Mesendoderm (in vitro differentiated cells): ENCODE data around the gene IL12A.

Experiments
- DNase-seq: peaks from one replicate; pipeline ENCODE4 v3.0.0; 2013
- H2AK5ac ChIP-seq: 2 replicates; pipeline ENCODE4 v1.6.1; 2013; ENCODE audit warnings: low read length, inconsistent platforms
- H2BK120ac ChIP-seq: 2 replicates; pipeline ENCODE4 v1.6.1; 2013; ENCODE audit warnings: low read depth, mild to moderate bottlenecking, low read length, moderate library complexity, mixed read lengths
- H2BK15ac ChIP-seq: replicated peaks from 2 replicates; pipeline ENCODE4 v1.6.1; 2013; ENCODE audit warnings: low read depth, mild to moderate bottlenecking, moderate library complexity
- H2BK5ac ChIP-seq: 2 replicates; pipeline ENCODE4 v1.6.1; 2013; ENCODE audit warnings: low read length, inconsistent platforms
- H3K18ac ChIP-seq: 2 replicates; pipeline ENCODE4 v1.6.1; 2013; ENCODE audit warnings: mild to moderate bottlenecking, low read length, mixed read lengths
- H3K23ac ChIP-seq: one replicate; pipeline ENCODE4 v1.6.1; 2013; ENCODE audit warnings: low read length
- H3K27ac ChIP-seq: 2 replicates; pipeline ENCODE4 v1.5.1; 2013; ENCODE audit warnings: low read depth, mild to moderate bottlenecking, inconsistent platforms, low read length, moderate library complexity
- H3K27me3 ChIP-seq: 2 replicates; pipeline ENCODE4 v1.6.1; 2013; ENCODE audit warnings: low read length, control low read depth, mild to moderate bottlenecking, inconsistent platforms; ENCODE audit not compliant: insufficient read depth, poor library complexity
- H3K36me3 ChIP-seq: 2 replicates; pipeline ENCODE4 v1.6.1; 2013; ENCODE audit warnings: low read length, inconsistent platforms; ENCODE audit not compliant: control insufficient read depth, insufficient read depth
- H3K4ac ChIP-seq: one replicate; pipeline ENCODE4 v1.6.1; 2013; ENCODE audit warnings: low read depth, mild to moderate bottlenecking, low read length, moderate library complexity
- H3K4me1 ChIP-seq: 2 replicates; pipeline ENCODE4 v1.6.1; 2013; ENCODE audit warnings: low read depth, low read length, inconsistent platforms; ENCODE audit not compliant: control insufficient read depth
- H3K4me2 ChIP-seq: 2 replicates; pipeline ENCODE4 v1.6.1; 2013; ENCODE audit warnings: low read length
- H3K4me3 ChIP-seq: 2 replicates; pipeline ENCODE4 v1.5.1; 2013; ENCODE audit warnings: mild to moderate bottlenecking, low read length
- H3K56ac ChIP-seq: one replicate; pipeline ENCODE4 v1.6.1; 2013; ENCODE audit warnings: low read length
- H3K79me1 ChIP-seq: 2 replicates; pipeline ENCODE4 v1.6.1; 2013; ENCODE audit warnings: low read length, inconsistent platforms
- H3K79me2 ChIP-seq: 2 replicates; pipeline ENCODE4 v1.6.1; 2013; ENCODE audit warnings: mild to moderate bottlenecking, low read length; ENCODE audit not compliant: control insufficient read depth, insufficient read depth
- H3K9ac ChIP-seq: 2 replicates; pipeline ENCODE4 v1.6.1; 2013; ENCODE audit warnings: low read length, inconsistent platforms
- H4K5ac ChIP-seq: one replicate; pipeline ENCODE4 v1.6.1; 2013; ENCODE audit warnings: low read length
- H4K8ac ChIP-seq: one replicate; pipeline ENCODE4 v1.6.1; 2013; ENCODE audit warnings: low read depth, mild to moderate bottlenecking, control low read depth, low read length, moderate library complexity
- WGBS: extraction: QIAGEN DNeasy Blood & Tissue Kit; methylation state at CpG from one replicate; pipeline ENCODE4 v1.1.7; 2013; ENCODE audit warnings: low lambda C conversion rate, missing lambda C conversion rate; ENCODE audit not compliant: insufficient coverage; ENCODE audit errors: extremely low coverage; 5-methylcytosine and 5-hydroxymethylcytosine counted together

Gene IL12A

GRCh38 chr3:159964166-159964973 is 24.3 kb upstream of the IL12A start:
- H2BK5ac ChIP-seq, result no peak overlapping the region
- H4K8ac ChIP-seq, result no peak overlapping the region
- no peaks in the 10 kb centered on the region for H3K27me3 ChIP-seq
- no peak overlapping the region for H3K23ac ChIP-seq
- H3K4me2 ChIP-seq, result no peak overlapping the region
- no peaks in the 10 kb centered on the region for H3K4me1 ChIP-seq
- H3K27ac ChIP-seq, result no peak overlapping the region
- H3K79me2 ChIP-seq, result no peaks in the 10 kb centered on the region
- no peak overlapping the region for H2AK5ac ChIP-seq
- no peak overlapping the region for H3K18ac ChIP-seq
- WGBS, result no CpG with 5 or more reads among the region's 7 CpGs
- no peak overlapping the region for H2BK120ac ChIP-seq
- H3K36me3 ChIP-seq, result no peaks in the 10 kb centered on the region
- H3K4me3 ChIP-seq, result no peak overlapping the region
- no peak for DNase-seq
- no peak overlapping the region for H3K9ac ChIP-seq
- H3K79me1 ChIP-seq, result no peaks in the 10 kb centered on the region
- H3K56ac ChIP-seq, result no peak overlapping the region
- no peak overlapping the region for H4K5ac ChIP-seq
- H3K4ac ChIP-seq, result no peak overlapping the region
- no peak overlapping the region for H2BK15ac ChIP-seq

DNA sequence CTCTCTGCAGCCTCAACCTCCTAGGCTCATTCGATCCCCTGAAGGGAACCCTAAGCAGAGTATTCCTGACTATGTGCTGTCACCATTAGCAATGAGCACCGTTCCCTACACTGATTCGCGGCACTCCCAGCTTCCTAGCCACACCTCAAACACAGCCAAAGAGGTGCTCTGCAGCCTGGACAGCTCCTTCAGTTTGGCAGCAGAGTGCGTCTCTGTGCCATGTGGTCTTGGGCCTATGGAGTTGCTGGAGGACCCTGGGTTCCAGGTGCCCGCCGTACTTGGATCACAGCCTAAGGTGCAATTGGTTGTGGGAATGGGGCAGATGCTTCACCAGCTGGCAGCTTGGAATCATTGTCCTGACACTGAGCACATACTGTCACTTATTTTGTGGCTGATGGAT is 17.3 kb upstream of the IL12A start:
- Histone ChIP-seq H3K4me3 (no peak overlapping the region), H2AK5ac (no peak overlapping the region), H3K4ac (no peak overlapping the region), H3K36me3 (no peaks in the 10 kb centered on the region), H3K4me2 (no peak overlapping the region), H3K18ac (no peak overlapping the region), H3K9ac (no peak overlapping the region), H3K27ac (no peak overlapping the region), H2BK5ac (no peak overlapping the region), H3K27me3 (no peaks in the 10 kb centered on the region), H3K79me1 (no peaks in the 10 kb centered on the region), H4K5ac (no peak overlapping the region), H3K4me1 (no peaks in the 10 kb centered on the region), H3K56ac (no peak overlapping the region), H2BK120ac (no peak overlapping the region), H4K8ac (no peak overlapping the region), H3K23ac (no peak overlapping the region), H3K79me2 (no peaks in the 10 kb centered on the region), H2BK15ac (no peak overlapping the region)
- WGBS, result no CpG with 5 or more reads among the region's 7 CpGs
- DNase-seq, result no peak

GRCh38 chr3:159977295-159977694 is 11.3 kb upstream of the IL12A start:
- no peak for DNase-seq
- H3K27ac ChIP-seq, result no peak overlapping the region
- H3K23ac ChIP-seq, result no peak overlapping the region
- H4K8ac ChIP-seq, result no peak overlapping the region
- H3K79me1 ChIP-seq, result no peaks in the 10 kb centered on the region
- no peak overlapping the region for H2BK5ac ChIP-seq
- H3K36me3 ChIP-seq, result no peaks in the 10 kb centered on the region
- H3K56ac ChIP-seq, result no peak overlapping the region
- H2BK120ac ChIP-seq, result no peak overlapping the region
- no peak overlapping the region for H3K4me3 ChIP-seq
- no CpG with 5 or more reads among the region's 6 CpGs for WGBS
- H4K5ac ChIP-seq, result no peak overlapping the region
- H3K9ac ChIP-seq, result no peak overlapping the region
- no peaks in the 10 kb centered on the region for H3K79me2 ChIP-seq
- H2AK5ac ChIP-seq, result no peak overlapping the region
- H2BK15ac ChIP-seq, result no peak overlapping the region
- H3K4me2 ChIP-seq, result no peak overlapping the region
- no peaks in the 10 kb centered on the region for H3K27me3 ChIP-seq
- no peaks in the 10 kb centered on the region for H3K4me1 ChIP-seq
- no peak overlapping the region for H3K4ac ChIP-seq
- no peak overlapping the region for H3K18ac ChIP-seq

GRCh38 chr3:159978353-159978752 is 10.3 kb upstream of the IL12A start:
- no peak overlapping the region for H2BK120ac ChIP-seq
- H2BK5ac ChIP-seq, result no peak overlapping the region
- H3K79me1 ChIP-seq, result no peaks in the 10 kb centered on the region
- H3K27me3 ChIP-seq, result no peaks in the 10 kb centered on the region
- no peak overlapping the region for H2AK5ac ChIP-seq
- no peaks in the 10 kb centered on the region for H3K79me2 ChIP-seq
- H2BK15ac ChIP-seq, result no peak overlapping the region
- H3K36me3 ChIP-seq, result no peaks in the 10 kb centered on the region
- H3K23ac ChIP-seq, result no peak overlapping the region
- no peak overlapping the region for H3K18ac ChIP-seq
- no peak overlapping the region for H3K4me2 ChIP-seq
- H3K4ac ChIP-seq, result no peak overlapping the region
- H4K5ac ChIP-seq, result no peak overlapping the region
- no peak overlapping the region for H3K4me3 ChIP-seq
- H3K56ac ChIP-seq, result no peak overlapping the region
- no peak for DNase-seq
- no peaks in the 10 kb centered on the region for H3K4me1 ChIP-seq
- WGBS, result no CpG with 5 or more reads among the region's 3 CpGs
- no peak overlapping the region for H4K8ac ChIP-seq
- H3K27ac ChIP-seq, result no peak overlapping the region
- H3K9ac ChIP-seq, result no peak overlapping the region

- H2BK15ac ChIP-seq, result no peak overlapping the region
- WGBS, result no CpG with 5 or more reads among the region's 1 CpG
- H3K9ac ChIP-seq, result no peak overlapping the region
Measured at GRCh38 chr3:159978918-159979703, 9.5 kb upstream of the IL12A start.

More at GRCh38 chr3:159978918-159979703, 9.5 kb upstream of the IL12A start:
- Histone ChIP-seq H3K18ac (no peak overlapping the region), H3K4ac (no peak overlapping the region), H3K56ac (no peak overlapping the region), H3K27me3 (no peaks in the 10 kb centered on the region), H4K5ac (no peak overlapping the region), H2BK5ac (no peak overlapping the region), H3K23ac (no peak overlapping the region), H4K8ac (no peak overlapping the region), H3K36me3 (no peaks in the 10 kb centered on the region), H3K79me1 (no peaks in the 10 kb centered on the region), H3K79me2 (no peaks in the 10 kb centered on the region), H3K27ac (no peak overlapping the region), H3K4me2 (no peak overlapping the region), H3K4me1 (no peaks in the 10 kb centered on the region), H2BK120ac (no peak overlapping the region), H2AK5ac (no peak overlapping the region), H3K4me3 (no peak overlapping the region)
- DNase-seq, result no peak
